HepG2 (cell line): ENCODE measurements around the gene PCGF2. TPM values are rescaled to one million over a fixed set of nuclear protein-coding genes. Genes with fewer than 3 reads are reported as not detected.

Experiments
- ATRX ChIP-seq: sonication (generic); formaldehyde crosslinking; IDR thresholded peaks from 2 replicates; pipeline ENCODE4 v1.4.0; 2020; ENCODE audit warnings: missing genetic modification reagents, borderline replicate concordance
- DRAP1 ChIP-seq: IDR thresholded peaks from 2 replicates; pipeline ENCODE4 v1.6.1; 2016; ENCODE audit warnings: missing genetic modification reagents, missing compliant biosample characterization
- ELF1 ChIP-seq: sonication (generic); formaldehyde crosslinking; IDR thresholded peaks from 2 replicates; pipeline ENCODE4 v1.4.0; 2020; ENCODE audit warnings: missing genetic modification reagents
- FUBP1 ChIP-seq: sonication (generic); formaldehyde crosslinking; IDR thresholded peaks from 2 replicates; pipeline ENCODE4 v1.5.1; 2020; ENCODE audit warnings: missing genetic modification reagents, mild to moderate bottlenecking, borderline replicate concordance
- HBP1 ChIP-seq: IDR thresholded peaks from 2 replicates; pipeline ENCODE4 v1.6.1; 2016; ENCODE audit warnings: low read depth, control low read depth
- KDM5A ChIP-seq: fragments of 200-600 bp; sonication (generic); IDR thresholded peaks from 2 replicates; pipeline ENCODE4 v1.7.0; 2018; ENCODE audit warnings: antibody characterized with exemption, mild to moderate bottlenecking, low read length, borderline replicate concordance
- MAZ ChIP-seq, 2 experiments: sonication (generic) in 1 of 2; formaldehyde crosslinking in 1 of 2; IDR thresholded peaks; 2 replicates each; pipeline versions ENCODE4 v1.5.0 to v1.6.1; 2012 to 2020; ENCODE audit warnings: low read depth in 2 of 2, mild to moderate bottlenecking in 2 of 2, borderline replicate concordance in 1 of 2, improper control_type of control experiment in 1 of 2, low read length in 1 of 2, missing genetic modification reagents in 1 of 2, moderate library complexity in 1 of 2
- REL ChIP-seq: sonication (generic); formaldehyde crosslinking; conservative IDR thresholded peaks from 2 replicates; pipeline ENCODE4 v1.8.0; 2022; ENCODE audit warnings: mild to moderate bottlenecking, missing genetic modification reagents, moderate library complexity
- RXRA ChIP-seq: sonication (generic); formaldehyde crosslinking; IDR thresholded peaks from 2 replicates; pipeline ENCODE4 v1.5.1; 2020; ENCODE audit warnings: missing genetic modification reagents
- SMAD3 ChIP-seq: sonication (generic); formaldehyde crosslinking; IDR thresholded peaks from 2 replicates; pipeline ENCODE4 v1.4.0; 2020; ENCODE audit warnings: missing genetic modification reagents
- SOX13 ChIP-seq, 3 experiments: fragments of 450-650 bp in 1 of 3; sonication (generic) in 1 of 3; formaldehyde crosslinking in 1 of 3; IDR thresholded peaks in 2 of 3; conservative IDR thresholded peaks in 1 of 3; 2 replicates each; pipeline versions ENCODE4 v1.5.0 to v1.6.1; 2016 to 2020; ENCODE audit warnings: antibody characterized with exemption in 1 of 3, mild to moderate bottlenecking in 1 of 3, missing compliant biosample characterization in 1 of 3, missing genetic modification reagents in 1 of 3, moderate library complexity in 1 of 3
- SOX6 ChIP-seq, 2 experiments: fragments of 450-650 bp in 1 of 2; sonication (generic) in 1 of 2; formaldehyde crosslinking in 1 of 2; IDR thresholded peaks; 2 replicates each; pipeline versions ENCODE4 v1.4.0 to v1.6.1; 2017 to 2020; ENCODE audit warnings: antibody characterized with exemption in 1 of 2, mild to moderate bottlenecking in 1 of 2, missing genetic modification reagents in 1 of 2
- SPEN ChIP-seq: sonication (generic); formaldehyde crosslinking; IDR thresholded peaks from 2 replicates; pipeline ENCODE4 v1.5.1; 2020; ENCODE audit warnings: low read depth, mild to moderate bottlenecking, missing genetic modification reagents
- ZBTB20 ChIP-seq: sonication (generic); formaldehyde crosslinking; IDR thresholded peaks from 2 replicates; pipeline ENCODE4 v1.8.1; 2023; ENCODE audit warnings: missing genetic modification reagents, low read depth, mild to moderate bottlenecking, borderline replicate concordance
- ZFP36L2 ChIP-seq: sonication (generic); formaldehyde crosslinking; IDR thresholded peaks from 2 replicates; pipeline ENCODE4 v1.4.0; 2020; ENCODE audit warnings: missing genetic modification reagents
- ZFX ChIP-seq: sonication (generic); formaldehyde crosslinking; IDR thresholded peaks from 2 replicates; pipeline ENCODE4 v1.4.0; 2020; ENCODE audit warnings: mild to moderate bottlenecking, low read depth, missing genetic modification reagents, moderate library complexity
- ZNF232 ChIP-seq: sonication (generic); formaldehyde crosslinking; IDR thresholded peaks from 2 replicates; pipeline ENCODE4 v1.4.0; 2020; ENCODE audit warnings: missing genetic modification reagents, borderline replicate concordance
- ZNF281 ChIP-seq: sonication (generic); formaldehyde crosslinking; IDR thresholded peaks from 2 replicates; pipeline ENCODE4 v1.4.0; 2020; ENCODE audit warnings: missing genetic modification reagents, borderline replicate concordance
- ZNF367 ChIP-seq: sonication (generic); formaldehyde crosslinking; IDR thresholded peaks from 2 replicates; pipeline ENCODE4 v1.4.0; 2020; ENCODE audit warnings: missing genetic modification reagents, borderline replicate concordance
- ZSCAN31 ChIP-seq: sonication (generic); formaldehyde crosslinking; IDR thresholded peaks from 2 replicates; pipeline ENCODE4 v1.5.0; 2020; ENCODE audit warnings: low read depth, mild to moderate bottlenecking, missing genetic modification reagents
- polyA plus RNA-seq, 8 experiments: library from polyadenylated mRNA; depleted of rRNA in 3 of 8; stranded (reverse) in 7 of 8; unstranded in 1 of 8; fragments of >200 nt; fragmentation: Illumina TruSeq in 4 of 8; extraction: Trizol in 4 of 8; gene quantifications; 2 replicates each; pipeline versions ENCODE4 v1.2.1 to v1.2.3, GENCODE V29; 2011 to 2016; ENCODE audit warnings: low read depth in 4 of 8, missing spikeins in 1 of 8, mixed read lengths in 1 of 8; ENCODE audit not compliant: insufficient read depth in 1 of 8
- total RNA-seq, 5 experiments: library from RNA; depleted of rRNA; stranded (reverse); fragments of >200 nt; fragmentation: Illumina TruSeq; extraction: Trizol; gene quantifications; 2 replicates each; pipeline ENCODE4 v1.2.3, GENCODE V29; 2016; ENCODE audit warnings: low read depth in 1 of 5

The PCGF2 gene
- total and polyA plus RNA-seq, 2 of the 13 experiments (the other 11 are each of a cell fraction or from before 2014, with no cell fraction given) = 11.6 to 29.4 TPM

- TF ChIP-seq REL (0 out of 2 replicates have a peak, but pooled peaks have one; percentile 54), KDM5A (peak; percentile 80), FUBP1 (CRISPR knock-in tag) (0 out of 2 replicates have a peak, but pooled peaks have one; percentile 27), MAZ (IDR thresholded peaks at IDR 0.05; ENCODE audit: borderline replicate concordance, low read depth, low read length) (no peak), MAZ (CRISPR knock-in tag; IDR thresholded peaks at IDR 0.05; ENCODE audit: low read depth) (no peak), ZNF367 (no peak; the same call in 1 of the 2 replicates), ZFP36L2 (CRISPR knock-in tag) (no peak; the same call in 1 of the 2 replicates), ELF1 (CRISPR knock-in tag) (peak; percentile 77), SPEN (CRISPR knock-in tag) (peak; percentile 75; the same call in 1 of the 2 replicates), ZSCAN31 (peak; percentile 95), ZBTB20 (CRISPR knock-in tag) (peak; percentile 72; the same call in 1 of the 2 replicates), ATRX (CRISPR knock-in tag) (no peak), ZNF281 (CRISPR knock-in tag) (no peak; the same call in 1 of the 2 replicates), ZNF232 (CRISPR knock-in tag) (peak; percentile 78; the same call in 1 of the 2 replicates), SMAD3 (CRISPR knock-in tag) (no peak; the same call in 1 of the 2 replicates), HBP1 (CRISPR knock-in tag) (0 out of 2 replicates have a peak, but pooled peaks have one; percentile 64), ZFX (peak; percentile 94), RXRA (CRISPR knock-in tag) (no peak; the same call in none of the 2 replicates), DRAP1 (CRISPR knock-in tag) (peak; percentile 73), SOX13 (IDR thresholded peaks at IDR 0.05) (no peak), SOX13 (CRISPR knock-in tag; conservative IDR thresholded peaks at IDR 0.05 in 1 of 2, IDR thresholded peaks at IDR 0.05 in 1 of 2) (peak in 1 of 2 experiments; percentile 48; a peak in 2 of 4 replicates), SOX6 (IDR thresholded peaks at IDR 0.05) (no peak), SOX6 (CRISPR knock-in tag; IDR thresholded peaks at IDR 0.05) (peak; percentile 54)
Measured at GRCh38 chr17:38730526-38731379, 17.4 kb downstream of the PCGF2 start (continued).
